Neural crest cell (in vitro differentiated cells): ENCODE measurements around the gene PTX4. TPM values are rescaled to one million over a fixed set of nuclear protein-coding genes. Genes with fewer than 3 reads are reported as not detected.
"Not testable (repeated sequence)": the region's sequence is repeated elsewhere in the genome, so short reads cannot be mapped to it uniquely, and the experiment has no call there.

Source experiments
- DNase-seq: peaks from one replicate; pipeline ENCODE4 v3.0.0; 2021; ENCODE audit warnings: low read depth, mixed read lengths, low spot score
- H3K27ac Mint-ChIP-seq: one replicate; pipeline ENCODE4 v1.8.0; 2021; ENCODE audit warnings: mild to moderate bottlenecking, mixed read lengths; ENCODE audit not compliant: unreplicated experiment
- H3K27me3 Mint-ChIP-seq: 2 replicates; pipeline ENCODE4 v1.8.0; 2021; ENCODE audit warnings: low read depth, mild to moderate bottlenecking, mixed read lengths
- H3K36me3 Mint-ChIP-seq: 2 replicates; pipeline ENCODE4 v1.8.0; 2021; ENCODE audit warnings: low read depth, mild to moderate bottlenecking, mixed read lengths
- H3K4me1 Mint-ChIP-seq: 2 replicates; pipeline ENCODE4 v1.8.0; 2021; ENCODE audit warnings: mixed read lengths
- H3K4me3 Mint-ChIP-seq: one replicate; pipeline ENCODE4 v1.8.0; 2021; ENCODE audit warnings: mild to moderate bottlenecking, mixed read lengths
- H3K9me3 Mint-ChIP-seq: 2 replicates; pipeline ENCODE4 v1.8.0; 2021; ENCODE audit warnings: mixed read lengths
- CTCF ChIP-seq: fragments of 200-600 bp; sonication (generic); conservative IDR thresholded peaks from 2 replicates; pipeline ENCODE4 v1.5.0; 2021; ENCODE audit warnings: antibody characterized with exemption, mild to moderate bottlenecking
- total RNA-seq: library from RNA; stranded (reverse); gene quantifications from 2 replicates; pipeline ENCODE4 v1.2.1, GENCODE V29; 2021

The PTX4 gene
- total RNA-seq, 1 donor from 2014 or later = 0.28 TPM

GRCh38 chr16:1471569-1472194 lies 17.1 kb downstream of the PTX4 start:
- peaks cover 27% of the 10 kb centered on the region for H3K4me1 Mint-ChIP-seq

GRCh38 chr16:1470481-1471251 lies 18.1 kb downstream of the PTX4 start:
- peak overlapping the region; percentile 75 for H3K27ac Mint-ChIP-seq
- no peaks in the 10 kb centered on the region for H3K36me3 Mint-ChIP-seq
- H3K27me3 Mint-ChIP-seq = no peaks in the 10 kb centered on the region
- H3K4me1 Mint-ChIP-seq = peaks cover 24% of the 10 kb centered on the region
- no peak for DNase-seq
- no peak for TF ChIP-seq CTCF
- no peaks in the 10 kb centered on the region for H3K9me3 Mint-ChIP-seq
- H3K4me3 Mint-ChIP-seq = peak overlapping the region; percentile 49

More at GRCh38 chr16:1471569-1472194, 17.1 kb downstream of the PTX4 start:
- Mint-ChIP-seq H3K36me3 (no peaks in the 10 kb centered on the region), H3K27ac (peak overlapping the region; percentile 19), H3K27me3 (no peaks in the 10 kb centered on the region), H3K4me3 (peak overlapping the region; percentile 78), H3K9me3 (no peaks in the 10 kb centered on the region)
- TF ChIP-seq CTCF = no peak
- DNase-seq = no peak

- Mint-ChIP-seq H3K4me1 (peaks cover 19% of the 10 kb centered on the region), H3K4me3 (peak overlapping the region; percentile 17), H3K9me3 (no peaks in the 10 kb centered on the region), H3K27me3 (no peaks in the 10 kb centered on the region), H3K36me3 (no peaks in the 10 kb centered on the region), H3K27ac (no peak overlapping the region)
- TF ChIP-seq CTCF = no peak
- DNase-seq = no peak
Measured at GRCh38 chr16:1469693-1470201, 19.0 kb downstream of the PTX4 start.

- H3K27me3 Mint-ChIP-seq, H3K27ac Mint-ChIP-seq, DNase-seq, H3K9me3 Mint-ChIP-seq, H3K36me3 Mint-ChIP-seq: not testable (repeated sequence)
- H3K4me3 Mint-ChIP-seq = peak overlapping the region; percentile 19
- peaks cover 18% of the 10 kb centered on the region for H3K4me1 Mint-ChIP-seq
Measured at GRCh38 chr16:1469141-1469540, 19.6 kb downstream of the PTX4 start.

- H3K27ac Mint-ChIP-seq = no peak overlapping the region
- no peak for TF ChIP-seq CTCF
Measured at GRCh38 chr16:1468426-1468810, 20.3 kb downstream of the PTX4 start.

More at GRCh38 chr16:1468426-1468810, 20.3 kb downstream of the PTX4 start:
- no peak overlapping the region for H3K4me3 Mint-ChIP-seq
- DNase-seq = no peak
- H3K4me1 Mint-ChIP-seq = peaks cover 15% of the 10 kb centered on the region
- no peaks in the 10 kb centered on the region for H3K27me3 Mint-ChIP-seq
- H3K9me3 Mint-ChIP-seq = no peaks in the 10 kb centered on the region
- no peaks in the 10 kb centered on the region for H3K36me3 Mint-ChIP-seq
